ENCODE data around the gene EGR1.

EGR1 gene

DNA sequence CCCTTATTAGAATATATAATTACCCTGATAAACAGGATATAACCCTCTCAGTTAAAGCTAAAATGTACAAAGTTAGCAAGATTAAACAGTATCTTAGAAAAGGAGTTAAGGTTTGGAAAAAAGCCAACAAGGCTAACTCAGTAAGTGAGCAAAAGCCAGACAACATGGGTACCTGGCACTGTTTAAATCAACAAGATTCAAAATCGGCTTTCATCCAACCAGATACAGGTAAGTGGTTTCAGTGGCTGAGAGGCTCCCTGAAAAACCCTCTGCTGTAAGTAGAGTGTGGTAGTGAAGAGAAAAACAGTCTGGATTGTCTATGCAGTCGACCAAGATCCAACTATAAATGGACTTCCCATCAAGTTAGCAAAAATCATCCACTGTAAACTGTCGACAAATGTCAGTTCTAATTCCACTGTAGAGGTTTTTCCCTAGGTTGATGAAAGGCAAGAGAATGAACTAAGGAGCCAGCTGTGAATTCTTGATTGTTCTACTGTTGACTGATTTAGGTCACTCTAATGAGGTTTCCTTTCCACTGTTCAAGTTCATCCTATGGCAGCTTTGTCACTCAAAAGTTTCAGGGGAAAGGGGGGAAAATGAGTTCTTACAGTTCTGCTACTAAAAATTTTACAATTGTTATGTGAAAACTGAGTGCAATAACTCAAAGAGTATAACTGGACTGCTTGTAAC, 50.4 kb downstream of the EGR1 start:
- DNase-seq: no peak

DNA sequence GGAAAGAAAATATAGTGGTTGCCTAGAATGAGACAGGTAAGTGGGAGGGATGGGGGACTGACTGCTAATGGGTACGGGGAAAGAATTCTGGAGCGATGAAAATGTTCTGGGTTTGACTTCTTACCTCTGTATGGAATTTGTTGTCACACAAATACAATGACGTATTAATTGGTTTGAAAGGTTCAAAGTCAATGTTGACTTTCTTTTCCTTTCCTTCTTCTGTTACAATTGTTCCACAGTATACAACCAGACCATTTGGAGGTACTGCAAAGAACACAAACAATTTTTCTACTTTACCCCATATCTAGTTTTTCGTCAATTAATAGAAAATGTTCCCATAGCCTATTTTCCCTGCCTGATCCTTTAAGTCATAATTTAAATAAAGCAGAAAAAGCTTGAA, 52.2 kb downstream of the EGR1 start:
- no peak for DNase-seq
